HG02885 (cell line): Measurements from ENCODE around the gene EDIL3.
"Not testable (repeated sequence)": the region's sequence is repeated elsewhere in the genome, so short reads cannot be mapped to it uniquely, and the experiment has no call there.

ENCODE experiments used
- ATAC-seq: cut with Tn5 transposase; IDR thresholded peaks from one replicate; pipeline ENCODE4 v1.9.1; 2021; ENCODE audit warnings: mild to moderate bottlenecking; ENCODE audit not compliant: unreplicated experiment, poor library complexity

The EDIL3 gene

GRCh38 chr5:84215521-84215920 is 169.2 kb downstream of the EDIL3 start:
- no peak for ATAC-seq

- ATAC-seq, result no peak
These were observed 170.8 kb downstream of the EDIL3 start for GRCh38 chr5:84213861-84214260.

- no peak for ATAC-seq
These were observed 171.5 kb downstream of the EDIL3 start for GRCh38 chr5:84213212-84213611.

GRCh38 chr5:84204772-84205171 is 179.9 kb downstream of the EDIL3 start:
- ATAC-seq, result no peak

GRCh38 chr5:84202136-84202535 is 182.5 kb downstream of the EDIL3 start:
- no peak for ATAC-seq

GRCh38 chr5:84197538-84197937 is 187.1 kb downstream of the EDIL3 start:
- peak; percentile 59 for ATAC-seq

GRCh38 chr5:84191281-84191680 is 193.4 kb downstream of the EDIL3 start:
- ATAC-seq, result no peak

- ATAC-seq, result no peak
These were observed 199.8 kb downstream of the EDIL3 start for GRCh38 chr5:84184857-84185256.

GRCh38 chr5:84181093-84181492 is 203.6 kb downstream of the EDIL3 start:
- ATAC-seq, result no peak

GRCh38 chr5:84168841-84169240 is 215.8 kb downstream of the EDIL3 start:
- ATAC-seq, result no peak

- ATAC-seq, result no peak
These were observed 221.0 kb downstream of the EDIL3 start for GRCh38 chr5:84163671-84164070.

GRCh38 chr5:84162695-84163094 is 222.0 kb downstream of the EDIL3 start:
- no peak for ATAC-seq

- ATAC-seq, result not testable (repeated sequence)
These were observed 224.0 kb downstream of the EDIL3 start for GRCh38 chr5:84160650-84161049.

GRCh38 chr5:84149094-84149493 is 235.6 kb downstream of the EDIL3 start:
- ATAC-seq, result no peak

- ATAC-seq, result no peak
These were observed 236.0 kb downstream of the EDIL3 start for GRCh38 chr5:84148651-84149050.

GRCh38 chr5:84137541-84137940 is 247.1 kb downstream of the EDIL3 start:
- ATAC-seq, result no peak

GRCh38 chr5:84131372-84131771 is 253.3 kb downstream of the EDIL3 start:
- ATAC-seq, result no peak

GRCh38 chr5:84130006-84130580 is 254.6 kb downstream of the EDIL3 start:
- ATAC-seq, result no peak

GRCh38 chr5:84125216-84125615 is 259.5 kb downstream of the EDIL3 start:
- no peak for ATAC-seq

GRCh38 chr5:84119252-84119651 is 265.4 kb downstream of the EDIL3 start:
- ATAC-seq, result no peak

- ATAC-seq, result no peak
These were observed 266.1 kb downstream of the EDIL3 start for GRCh38 chr5:84118551-84118950.

- ATAC-seq, result no peak
These were observed 269.0 kb downstream of the EDIL3 start for GRCh38 chr5:84115727-84116126.
